ENCODE results near the gene NMRK2.

- TF ChIP-seq CTCF (IDR thresholded peaks at IDR 0.05; ENCODE audit: low read depth, low read length, missing input control) (no peak), ZBTB33 (IDR thresholded peaks at IDR 0.05) (no peak), ATF3 (IDR thresholded peaks at IDR 0.05) (no peak), EGR1 (IDR thresholded peaks at IDR 0.05; ENCODE audit: low read depth in 2 of 2) (no peak), REST (IDR thresholded peaks at IDR 0.05) (no peak), TAF1 (conservative IDR thresholded peaks at IDR 0.05) (no peak), RXRA (IDR thresholded peaks at IDR 0.05) (no peak), YY1 (IDR thresholded peaks at IDR 0.05) (no peak), GABPA (IDR thresholded peaks at IDR 0.05 in 1 of 2, conservative IDR thresholded peaks at IDR 0.05 in 1 of 2) (no peak), NR2F2 (IDR thresholded peaks at IDR 0.05) (no peak), HNF4A (conservative IDR thresholded peaks at IDR 0.05) (peak; percentile 19 to 24)
These were observed 33.5 kb downstream of the NMRK2 start for GRCh38 chr19:3966051-3967017.

Measured in liver (tissue), 3 donors.